Adipocyte (in vitro differentiated cells): ENCODE results near the gene SORBS2.

Source experiments
- DNase-seq: peaks from one replicate; pipeline ENCODE4 v3.0.0-alpha.2; 2015; ENCODE audit warnings: low read depth
- H3K27me3 ChIP-seq: replicated peaks from 2 replicates; pipeline ENCODE4 v1.7.0; 2013; ENCODE audit warnings: mild to moderate bottlenecking, low read length, moderate library complexity; ENCODE audit not compliant: control insufficient read depth, insufficient read depth
- H3K36me3 ChIP-seq: 2 replicates; pipeline ENCODE4 v1.7.0; 2013; ENCODE audit warnings: low read length, mild to moderate bottlenecking, moderate library complexity; ENCODE audit not compliant: control insufficient read depth, insufficient read depth, severe bottlenecking
- H3K4me1 ChIP-seq: 2 replicates; pipeline ENCODE4 v1.7.0; 2013; ENCODE audit warnings: mild to moderate bottlenecking, low read length, moderate library complexity; ENCODE audit not compliant: control insufficient read depth, insufficient read depth
- H3K4me3 ChIP-seq: 2 replicates; pipeline ENCODE4 v1.7.0; 2013; ENCODE audit warnings: mild to moderate bottlenecking, low read length, moderate library complexity
- H3K9ac ChIP-seq: 2 replicates; pipeline ENCODE4 v1.7.0; 2013; ENCODE audit warnings: mild to moderate bottlenecking, low read length, moderate library complexity
- H3K9me3 ChIP-seq: 2 replicates; pipeline ENCODE4 v1.7.0; 2013; ENCODE audit warnings: mild to moderate bottlenecking, low read length, moderate library complexity; ENCODE audit not compliant: control insufficient read depth

SORBS2 gene

DNA sequence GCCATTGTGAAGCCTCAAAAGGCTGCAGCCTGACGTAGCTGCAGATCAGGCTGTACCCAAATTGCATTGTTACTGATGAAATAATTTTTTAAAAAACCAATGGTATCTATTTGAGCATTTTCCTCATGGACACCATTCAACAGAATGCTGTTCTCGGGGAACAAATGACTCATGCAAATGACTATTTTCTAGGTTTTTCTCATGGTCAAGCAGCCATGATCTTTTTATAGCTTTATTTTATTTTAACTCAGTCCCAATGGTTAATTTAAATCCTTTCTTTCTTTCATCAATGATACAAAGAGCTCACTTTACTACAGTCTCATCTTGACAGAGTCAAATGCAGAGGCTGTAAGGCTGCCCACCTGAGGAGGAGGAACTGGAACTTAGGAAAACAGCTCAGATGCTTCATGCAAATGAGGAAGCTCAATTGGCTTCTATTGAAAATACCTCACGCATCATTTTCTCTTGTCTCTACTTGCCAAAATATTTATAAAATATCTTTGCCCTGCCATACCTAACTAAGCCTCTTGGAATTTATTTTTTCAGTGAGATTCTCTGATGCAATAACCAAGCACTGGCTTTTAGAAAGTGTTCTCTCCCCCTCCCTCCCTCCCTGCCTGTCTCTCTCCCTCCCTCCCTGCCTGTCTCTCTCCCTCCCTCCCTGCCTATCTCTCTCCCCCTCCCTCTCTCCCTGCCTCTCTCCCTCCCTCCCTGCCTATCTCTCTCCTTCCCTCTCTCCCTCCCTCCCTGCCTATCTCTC, 81.0 kb downstream of the SORBS2 start:
- Histone ChIP-seq H3K27me3 (no peaks in the 10 kb centered on the region), H3K9ac (no peak overlapping the region), H3K4me1 (peaks cover 15% of the 10 kb centered on the region), H3K36me3 (no peaks in the 10 kb centered on the region), H3K9me3 (no peaks in the 10 kb centered on the region), H3K4me3 (no peak overlapping the region)
- peak; percentile 85 for DNase-seq

DNA sequence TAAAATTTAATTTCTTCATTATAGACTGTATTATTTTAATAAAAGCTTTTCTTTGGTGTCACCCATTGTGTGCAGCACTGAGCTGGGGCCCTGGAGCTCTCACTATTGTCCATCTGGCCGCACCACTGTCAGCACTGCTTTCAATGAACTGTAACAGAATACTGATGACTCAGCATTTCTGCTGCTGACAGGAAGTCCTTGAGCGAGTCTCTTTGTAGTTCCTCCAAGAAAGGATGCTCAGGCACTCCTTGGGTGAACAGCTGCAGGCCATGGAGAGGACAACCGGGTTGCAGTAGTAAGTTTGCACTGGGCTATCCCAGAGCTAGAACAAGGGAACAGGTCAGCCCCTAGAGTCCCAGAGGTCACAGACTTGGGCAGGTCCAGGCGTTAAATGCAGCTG, 81.6 kb downstream of the SORBS2 start:
- H3K4me1 ChIP-seq = peaks cover 15% of the 10 kb centered on the region
- H3K4me3 ChIP-seq = no peak overlapping the region
- peak; percentile 35 for DNase-seq
- no peaks in the 10 kb centered on the region for H3K9me3 ChIP-seq
- no peaks in the 10 kb centered on the region for H3K27me3 ChIP-seq
- H3K9ac ChIP-seq = no peak overlapping the region
- no peaks in the 10 kb centered on the region for H3K36me3 ChIP-seq

DNA sequence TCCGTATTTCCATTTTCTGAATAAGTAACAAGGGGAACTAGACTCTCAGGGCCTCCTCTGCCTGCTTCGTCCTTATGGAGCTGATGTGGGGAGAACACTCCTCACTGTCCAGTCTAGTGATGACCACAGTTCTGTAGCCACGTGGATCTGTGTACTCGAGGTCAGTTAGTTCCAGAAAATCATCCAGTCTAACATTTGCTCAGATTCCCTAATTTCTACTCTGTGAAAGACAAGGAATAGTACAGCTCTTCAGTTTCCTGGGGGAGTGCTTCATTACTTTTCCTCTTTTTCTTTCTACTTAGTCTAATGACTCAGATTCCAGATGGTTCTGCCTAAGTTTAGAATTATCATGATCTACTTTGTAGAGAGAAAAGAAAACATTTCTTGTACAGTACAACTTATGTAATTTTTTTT, 82.6 kb downstream of the SORBS2 start:
- Histone ChIP-seq H3K36me3 (no peaks in the 10 kb centered on the region), H3K4me3 (no peak overlapping the region), H3K9ac (no peak overlapping the region), H3K4me1 (peaks cover 15% of the 10 kb centered on the region), H3K9me3 (no peaks in the 10 kb centered on the region), H3K27me3 (no peaks in the 10 kb centered on the region)
- peak; percentile 36 for DNase-seq

DNA sequence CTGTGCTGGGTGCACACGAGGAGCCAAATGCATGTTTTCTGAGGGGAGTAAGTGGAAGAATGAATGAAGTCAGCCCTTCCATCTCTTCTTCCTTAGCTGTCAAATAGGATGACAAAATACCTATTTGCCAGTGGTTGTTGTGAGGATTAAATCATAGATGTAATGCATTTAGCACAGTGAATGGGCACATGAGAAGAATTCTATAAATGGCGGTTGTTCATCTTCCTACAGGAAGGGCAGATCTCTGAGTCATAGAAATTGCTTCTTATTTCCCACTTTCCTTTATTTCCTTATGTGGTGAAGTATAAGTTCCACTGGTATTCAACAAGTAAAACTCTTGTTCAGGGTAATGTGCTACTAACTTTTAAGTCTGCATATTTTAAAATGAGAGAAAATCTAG, 83.1 kb downstream of the SORBS2 start:
- no peak overlapping the region for H3K4me3 ChIP-seq
- no peak for DNase-seq
- H3K27me3 ChIP-seq = no peaks in the 10 kb centered on the region
- no peak overlapping the region for H3K9ac ChIP-seq
- no peaks in the 10 kb centered on the region for H3K9me3 ChIP-seq
- H3K4me1 ChIP-seq = peaks cover 15% of the 10 kb centered on the region
- H3K36me3 ChIP-seq = no peaks in the 10 kb centered on the region

DNA sequence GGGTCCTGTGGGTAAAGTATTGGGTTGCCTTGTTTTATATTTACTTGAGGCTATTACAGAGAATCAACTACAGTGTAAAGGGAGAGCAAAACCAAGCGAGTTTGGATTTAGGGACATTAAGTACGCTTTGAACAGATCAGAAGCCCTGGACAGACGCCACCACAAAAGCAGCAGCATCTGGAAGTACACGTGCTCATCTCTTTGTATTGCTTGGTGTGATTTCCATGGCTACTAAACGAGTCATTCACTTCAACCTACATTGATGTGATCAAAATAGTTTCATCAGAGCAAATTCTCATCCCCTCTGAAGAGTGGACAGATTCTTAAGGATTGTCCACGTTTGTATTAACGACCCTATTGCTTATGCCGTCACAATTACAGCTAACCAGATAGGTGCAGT, 85.1 kb downstream of the SORBS2 start:
- Histone ChIP-seq H3K4me1 (peaks cover 19% of the 10 kb centered on the region), H3K4me3 (no peak overlapping the region), H3K36me3 (no peaks in the 10 kb centered on the region), H3K27me3 (no peaks in the 10 kb centered on the region), H3K9me3 (no peaks in the 10 kb centered on the region), H3K9ac (no peak overlapping the region)
- no peak for DNase-seq

DNA sequence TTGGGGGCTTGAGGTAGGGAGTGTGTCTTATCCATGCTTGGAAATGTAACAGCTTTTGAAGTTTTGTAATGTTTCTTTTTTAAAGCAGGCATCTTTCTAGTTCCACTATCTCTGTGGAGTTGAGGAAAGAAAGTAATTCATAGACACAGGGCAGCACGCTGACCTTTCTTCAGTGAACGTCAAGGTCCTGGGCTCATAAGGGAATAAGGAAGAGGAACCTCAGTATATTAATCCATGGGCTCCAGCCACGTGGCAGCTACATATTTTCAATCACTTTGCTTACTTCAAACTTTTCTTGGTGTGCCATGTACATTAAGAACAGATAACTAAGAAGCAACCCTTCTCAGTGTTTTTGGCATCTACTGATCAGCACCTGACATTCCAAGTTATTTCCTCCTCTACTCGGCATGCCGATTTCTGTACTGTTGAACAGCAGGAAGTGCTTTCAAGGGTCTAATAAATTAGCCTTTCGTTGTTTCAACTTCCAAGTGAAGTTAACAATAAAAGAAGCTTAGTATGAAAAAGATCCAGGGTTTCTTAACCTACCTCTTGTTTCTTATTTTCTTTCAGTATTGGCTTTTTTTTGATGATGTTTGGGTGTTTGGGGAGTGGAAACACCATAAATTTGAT, 88.2 kb downstream of the SORBS2 start:
- no peak overlapping the region for H3K9ac ChIP-seq
- no peak for DNase-seq
- H3K36me3 ChIP-seq = no peaks in the 10 kb centered on the region
- peaks cover 17% of the 10 kb centered on the region for H3K4me1 ChIP-seq
- H3K9me3 ChIP-seq = no peaks in the 10 kb centered on the region
- H3K27me3 ChIP-seq = no peaks in the 10 kb centered on the region
- no peak overlapping the region for H3K4me3 ChIP-seq

DNA sequence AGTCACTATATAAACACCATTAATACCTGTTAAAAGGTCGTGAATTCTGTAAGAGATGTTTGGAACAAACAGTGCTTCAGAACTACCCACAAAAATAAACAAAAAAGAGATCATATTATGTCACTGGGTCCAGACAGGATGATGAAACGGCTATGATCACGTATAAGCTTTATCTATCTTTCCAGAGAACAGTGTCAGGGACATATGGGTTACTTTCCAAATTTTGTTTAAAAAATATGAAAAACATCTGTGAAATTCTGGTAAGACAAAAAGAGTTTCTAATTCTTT, 90.0 kb downstream of the SORBS2 start:
- no peaks in the 10 kb centered on the region for H3K9me3 ChIP-seq
- no peaks in the 10 kb centered on the region for H3K36me3 ChIP-seq
- H3K27me3 ChIP-seq = no peaks in the 10 kb centered on the region
- no peak overlapping the region for H3K9ac ChIP-seq
- peak overlapping the region; percentile 49 for H3K4me3 ChIP-seq
- peak; percentile 77 for DNase-seq
- H3K4me1 ChIP-seq = peaks cover 17% of the 10 kb centered on the region

DNA sequence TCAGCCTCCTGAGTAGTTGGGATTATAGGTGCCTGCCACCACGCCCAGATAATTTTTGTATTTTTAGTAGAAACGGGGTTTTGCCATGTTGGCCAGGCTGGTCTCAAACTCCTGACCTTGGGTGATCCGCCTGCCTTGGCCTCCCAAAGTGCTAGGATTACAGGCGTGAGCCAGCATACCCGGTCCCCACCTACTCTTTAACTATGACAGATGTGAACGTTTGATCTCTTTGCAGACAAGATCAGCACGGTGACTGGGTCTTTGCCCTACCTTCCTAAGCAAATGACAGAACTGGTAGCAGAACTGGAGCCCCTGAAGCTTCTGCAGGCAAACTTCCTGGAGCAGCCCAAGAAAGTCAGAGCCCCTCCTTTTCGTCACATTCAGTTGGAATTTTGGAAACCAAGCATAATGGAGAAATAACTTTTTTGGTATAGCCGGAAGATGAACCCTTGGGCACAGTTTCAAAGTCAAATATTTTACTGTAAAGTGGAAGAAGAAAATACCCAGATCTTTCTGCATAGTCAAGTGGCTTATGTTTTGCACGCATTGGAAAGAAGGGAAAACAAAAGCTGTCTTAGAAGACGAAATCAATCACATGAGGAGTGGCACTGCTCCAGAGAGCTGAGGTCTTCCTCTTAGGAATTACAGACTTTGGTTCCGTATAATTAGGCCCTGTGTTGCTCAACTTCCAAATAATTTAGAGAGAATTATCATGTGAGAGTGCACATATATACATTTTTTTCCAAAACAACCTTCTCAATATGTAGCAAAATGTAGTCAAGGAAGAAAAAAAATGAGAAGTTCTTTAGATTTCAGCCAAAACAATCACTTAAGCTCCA, 90.6 kb downstream of the SORBS2 start:
- Histone ChIP-seq H3K9me3 (no peaks in the 10 kb centered on the region), H3K4me1 (peaks cover 17% of the 10 kb centered on the region), H3K9ac (peak overlapping the region; percentile 43), H3K36me3 (no peaks in the 10 kb centered on the region), H3K4me3 (peak overlapping the region; percentile 49), H3K27me3 (no peaks in the 10 kb centered on the region)
- DNase-seq = peak; percentile 93

DNA sequence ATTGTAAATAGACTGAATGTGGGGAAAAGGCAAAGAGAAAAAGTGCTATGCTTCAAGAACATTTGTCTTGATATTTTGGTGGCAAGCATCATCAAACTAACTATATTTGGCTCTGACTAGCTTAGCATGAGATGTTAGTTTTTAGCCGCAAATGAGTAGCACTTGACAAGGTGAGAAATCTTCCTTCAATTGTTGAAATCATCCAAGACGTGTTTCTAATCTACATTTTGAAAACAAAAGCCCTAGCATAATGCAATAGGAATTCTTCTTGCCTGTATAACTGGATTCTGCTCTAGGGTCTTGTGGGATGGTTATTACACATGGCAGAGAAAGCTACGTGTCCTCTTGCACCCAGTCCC, 92.5 kb downstream of the SORBS2 start:
- Histone ChIP-seq H3K36me3 (no peaks in the 10 kb centered on the region), H3K4me3 (no peak overlapping the region), H3K27me3 (no peaks in the 10 kb centered on the region), H3K4me1 (peaks cover 17% of the 10 kb centered on the region), H3K9me3 (no peaks in the 10 kb centered on the region), H3K9ac (no peak overlapping the region)
- DNase-seq = no peak

DNA sequence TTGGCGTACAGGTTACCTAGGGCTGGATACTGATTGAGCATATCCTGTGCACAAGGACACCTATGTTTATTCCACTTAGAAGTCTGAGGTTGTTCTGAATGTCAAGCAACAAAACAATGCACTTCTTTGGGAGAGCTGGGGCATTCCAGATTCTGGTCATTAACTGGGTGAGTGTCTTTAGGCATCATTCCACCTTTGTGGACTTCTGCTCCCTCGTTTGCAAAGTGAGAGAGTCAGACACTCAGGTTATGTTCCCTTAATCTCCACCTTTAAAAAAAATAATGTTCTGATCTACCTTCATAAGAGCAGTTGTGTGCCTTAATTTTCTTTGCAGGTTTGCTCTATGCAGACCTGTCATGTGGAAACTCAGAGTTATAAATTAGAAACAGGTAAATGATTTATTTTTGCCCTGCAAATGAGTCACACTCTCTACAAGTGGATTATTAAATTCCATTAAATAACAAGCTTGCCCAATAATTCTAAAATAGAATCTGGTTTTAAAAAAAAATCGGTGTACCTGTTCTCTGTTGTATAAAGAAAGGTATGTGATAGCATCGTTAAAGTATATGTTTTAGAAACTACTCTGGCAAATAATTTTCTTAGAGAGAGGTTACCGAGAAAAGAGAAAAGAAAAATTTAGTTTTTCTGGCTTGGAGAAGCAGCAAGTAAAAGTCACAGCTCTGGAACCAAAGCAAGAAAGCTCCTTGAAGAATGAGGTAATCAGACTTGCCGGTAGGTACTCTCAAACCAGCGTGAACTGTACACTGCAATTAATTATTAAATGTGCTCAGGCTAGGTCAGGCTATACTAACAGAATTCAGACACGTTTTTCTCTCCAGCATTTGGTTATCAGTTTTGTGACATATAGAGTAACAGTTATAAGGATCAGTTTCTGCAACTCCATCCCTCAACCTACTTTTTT, 93.2 kb downstream of the SORBS2 start:
- H3K36me3 ChIP-seq = no peaks in the 10 kb centered on the region
- H3K9ac ChIP-seq = no peak overlapping the region
- H3K4me1 ChIP-seq = peaks cover 17% of the 10 kb centered on the region
- H3K4me3 ChIP-seq = no peak overlapping the region
- H3K27me3 ChIP-seq = no peaks in the 10 kb centered on the region
- H3K9me3 ChIP-seq = no peaks in the 10 kb centered on the region
- DNase-seq = no peak

DNA sequence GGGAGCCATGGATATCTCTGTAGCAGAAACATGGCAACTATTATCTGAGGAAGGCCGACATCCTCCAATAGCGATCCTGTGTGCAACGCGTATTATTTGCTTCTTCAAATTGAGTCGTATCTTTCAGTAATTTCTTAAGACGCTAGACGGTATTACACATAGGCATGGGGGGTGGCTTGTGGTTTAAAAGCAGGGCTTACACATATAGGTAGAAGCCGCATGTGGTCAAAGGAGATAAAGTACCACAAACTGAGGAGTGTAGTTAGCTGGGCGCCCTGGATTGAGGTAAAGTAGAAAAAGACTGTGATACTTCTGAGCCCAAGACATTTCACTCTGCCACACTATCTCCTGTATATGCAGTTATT, 94.6 kb downstream of the SORBS2 start:
- H3K9ac ChIP-seq = no peak overlapping the region
- H3K4me1 ChIP-seq = peaks cover 17% of the 10 kb centered on the region
- no peak for DNase-seq
- no peaks in the 10 kb centered on the region for H3K9me3 ChIP-seq
- H3K36me3 ChIP-seq = no peaks in the 10 kb centered on the region
- no peak overlapping the region for H3K4me3 ChIP-seq
- no peaks in the 10 kb centered on the region for H3K27me3 ChIP-seq
